GM18508 (cell line): ENCODE measurements around the gene ADSL.
"Not testable (repeated sequence)": the region's sequence is repeated elsewhere in the genome, so short reads cannot be mapped to it uniquely, and the experiment has no call there.

ENCODE experiments used
- ATAC-seq: cut with Tn5 transposase; IDR thresholded peaks from one replicate; pipeline ENCODE4 v1.9.1; 2021; ENCODE audit warnings: moderate number of reproducible peaks; ENCODE audit not compliant: insufficient read depth, unreplicated experiment

ADSL gene

DNA sequence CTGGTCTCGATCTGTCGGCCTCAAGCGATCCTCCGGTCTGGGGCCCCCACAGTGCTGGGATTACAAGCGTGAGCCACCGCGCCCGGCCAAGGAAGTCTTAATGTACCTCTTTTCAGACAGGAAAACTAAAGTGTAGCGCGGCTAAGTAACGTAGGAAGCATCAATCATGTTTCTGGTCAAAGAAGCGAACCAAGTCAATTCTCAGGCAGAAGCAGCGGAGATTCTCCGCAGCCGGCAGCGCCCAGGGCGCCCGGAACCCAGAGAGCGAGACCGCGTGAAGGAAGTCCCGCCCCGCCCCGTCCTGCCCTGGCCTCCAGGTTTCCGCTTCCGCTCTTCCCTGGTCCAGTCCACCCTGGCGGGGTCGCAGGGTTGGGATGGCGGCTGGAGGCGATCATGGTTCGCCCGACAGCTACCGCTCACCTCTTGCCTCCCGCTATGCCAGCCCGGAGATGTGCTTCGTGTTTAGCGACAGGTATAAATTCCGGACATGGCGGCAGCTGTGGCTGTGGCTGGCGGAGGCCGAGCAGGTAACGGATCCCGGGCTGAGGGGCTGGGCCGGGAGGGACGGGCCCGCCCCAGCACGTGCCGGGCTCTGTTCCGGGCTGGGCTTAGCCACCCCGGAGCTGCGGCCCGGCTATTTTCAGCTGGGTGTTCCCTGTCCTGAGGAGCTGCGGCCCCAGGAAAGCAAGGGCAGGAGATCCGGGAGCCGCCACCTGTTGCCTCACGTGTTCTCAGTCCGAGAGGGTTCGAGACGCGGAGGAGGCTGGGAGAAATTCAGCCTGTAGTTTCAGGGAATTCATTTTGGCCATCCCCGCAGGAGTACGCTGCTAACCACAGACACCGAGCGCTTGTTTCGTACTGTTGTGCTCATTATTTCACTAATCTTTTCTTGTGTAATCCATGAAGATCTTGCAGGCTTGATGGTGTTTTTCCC, at the start of gene ADSL:
Gene ADSL, plus strand, starts transcription at position 316 of the 934 bp plus-strand sequence. Its CDS starts 59 bp downstream, at position 375.
- ATAC-seq, result no peak

DNA sequence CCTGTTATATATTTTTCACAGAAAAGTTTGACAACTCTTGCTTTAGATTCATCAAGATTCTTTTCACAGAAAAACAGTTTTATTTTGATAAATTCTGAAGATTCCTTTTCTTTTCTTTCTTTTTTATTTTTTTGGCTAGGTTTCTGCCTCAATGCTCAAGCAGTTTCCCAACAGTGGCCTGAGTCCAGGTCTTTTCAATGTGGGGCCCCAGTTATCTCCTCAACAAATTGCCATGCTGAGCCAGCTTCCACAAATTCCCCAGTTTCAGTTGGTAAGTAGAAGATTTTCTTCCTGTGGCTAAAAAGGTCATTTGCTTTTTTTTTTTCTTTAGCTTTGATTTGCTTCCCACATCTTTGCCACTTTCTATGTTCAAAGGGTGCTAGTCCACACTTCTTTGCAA, 46.0 kb upstream of the ADSL start:
- ATAC-seq, result no peak

DNA sequence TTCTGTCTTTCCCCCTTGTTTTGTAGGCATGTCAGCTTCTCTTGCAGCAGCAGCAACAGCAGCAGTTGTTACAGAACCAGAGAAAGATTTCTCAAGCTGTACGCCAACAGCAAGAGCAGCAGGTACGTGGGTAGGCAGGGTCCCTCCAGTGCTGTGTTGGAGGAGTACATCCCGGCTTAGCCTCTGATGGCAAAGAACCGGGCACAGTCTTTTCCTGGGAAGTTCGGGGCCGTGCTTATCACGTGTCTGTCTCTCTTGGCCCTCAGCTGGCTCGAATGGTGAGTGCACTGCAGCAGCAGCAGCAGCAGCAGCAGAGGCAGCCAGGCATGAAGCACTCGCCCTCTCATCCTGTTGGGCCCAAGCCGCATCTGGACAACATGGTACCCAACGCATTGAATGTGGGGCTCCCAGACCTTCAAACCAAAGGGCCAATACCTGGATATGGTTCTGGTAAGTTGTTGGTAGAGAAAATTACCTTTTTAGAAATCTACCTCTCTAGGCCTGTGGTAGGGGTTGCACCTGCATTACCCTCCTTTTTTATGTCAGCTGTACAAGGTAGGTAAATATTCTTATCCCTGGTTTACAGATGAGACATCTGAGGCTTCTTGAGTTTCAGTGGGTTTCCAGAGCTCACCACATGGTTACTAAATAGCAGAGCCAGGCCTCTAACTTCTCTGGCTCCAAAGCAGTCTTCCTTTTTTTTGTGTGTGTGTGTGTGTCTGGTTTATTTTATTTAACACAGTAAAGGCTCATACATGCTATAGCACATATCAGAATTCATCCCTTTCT, 45.2 kb upstream of the ADSL start:
- ATAC-seq, result no peak

DNA sequence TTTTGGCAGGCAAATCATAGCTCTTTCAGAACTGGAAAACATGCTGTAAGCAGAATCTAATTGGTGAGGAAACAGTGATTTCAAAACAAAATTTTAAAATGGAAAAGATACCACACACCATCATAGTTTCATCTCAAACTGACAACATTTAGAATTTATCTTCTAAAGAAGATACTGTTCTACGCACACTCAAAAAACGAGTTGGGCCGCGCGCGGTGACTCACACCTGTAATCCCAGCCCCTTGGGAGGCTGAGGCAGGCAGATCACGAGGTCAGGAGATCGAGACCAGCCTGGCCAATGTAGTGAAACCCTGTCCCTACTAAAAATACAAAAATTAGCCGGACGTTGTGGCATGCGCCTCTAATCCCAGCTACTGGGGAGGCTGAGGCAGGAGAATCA, 44.2 kb upstream of the ADSL start:
- ATAC-seq, result no peak

DNA sequence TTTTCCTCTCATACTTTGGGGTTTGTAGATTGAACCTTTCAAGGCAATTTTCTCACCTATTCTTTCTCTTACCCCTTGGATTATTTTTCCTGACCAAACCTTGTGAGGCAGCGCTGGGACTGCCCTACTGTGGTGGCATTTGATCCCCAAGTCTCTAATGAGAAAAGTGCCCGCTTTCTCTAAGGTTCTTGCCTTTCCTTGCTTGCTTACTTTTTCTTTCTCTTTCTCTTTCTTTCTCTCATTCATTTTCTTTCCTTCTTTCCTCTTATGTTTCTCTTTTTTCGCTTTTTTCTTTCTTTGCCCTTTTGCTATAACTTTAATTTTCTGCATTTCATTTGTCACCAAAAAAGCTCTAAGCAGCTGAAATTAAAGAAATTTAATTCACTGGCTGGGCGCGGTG, 40.7 kb upstream of the ADSL start:
- ATAC-seq, result no peak

DNA sequence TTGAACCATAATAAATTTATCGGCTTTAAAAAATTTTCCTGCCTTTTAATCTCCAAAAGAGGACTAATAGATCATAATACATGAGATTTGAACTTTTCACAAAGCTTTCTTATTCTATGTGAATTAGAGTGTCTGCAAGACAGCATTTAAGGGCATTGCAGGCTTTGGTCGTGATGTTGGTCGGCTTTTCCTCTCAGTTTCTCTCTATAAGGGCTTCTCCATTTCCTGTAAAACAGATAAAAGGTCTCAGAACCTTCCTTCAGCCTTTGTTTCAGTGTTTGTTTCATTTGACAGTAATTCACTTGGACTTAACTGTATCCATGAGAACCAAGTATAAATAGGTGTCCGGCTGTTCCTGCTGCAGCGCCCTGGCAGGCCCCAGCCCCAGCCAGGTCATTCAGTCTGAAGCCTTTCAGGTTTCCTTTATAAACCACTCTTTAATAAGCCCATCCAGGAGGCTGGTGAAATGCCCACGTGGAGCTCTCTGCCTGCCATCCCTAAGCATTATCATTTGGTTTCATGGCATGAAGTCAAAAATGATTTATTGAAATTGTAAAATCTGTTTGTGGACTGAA, 37.2 kb upstream of the ADSL start:
- ATAC-seq, result no peak

DNA sequence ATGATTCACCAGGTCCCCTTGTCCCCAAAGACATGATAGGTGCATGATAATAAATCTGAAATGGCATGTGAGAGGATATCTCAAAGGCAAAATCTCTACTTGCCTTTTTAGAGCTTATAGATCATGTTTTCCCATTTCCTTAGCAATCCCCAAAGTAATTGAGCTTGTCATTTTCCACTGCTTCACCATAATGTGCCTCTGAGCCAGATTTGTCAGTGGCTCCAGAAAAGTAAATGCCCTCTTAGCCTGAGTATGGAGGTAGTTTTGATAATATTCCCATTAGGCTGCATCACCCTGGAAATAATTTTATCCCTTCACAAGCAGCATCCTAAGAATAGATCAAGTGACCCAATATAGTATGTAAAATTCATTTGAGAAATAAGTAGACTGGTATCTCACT, 36.7 kb upstream of the ADSL start:
- ATAC-seq, result no peak

DNA sequence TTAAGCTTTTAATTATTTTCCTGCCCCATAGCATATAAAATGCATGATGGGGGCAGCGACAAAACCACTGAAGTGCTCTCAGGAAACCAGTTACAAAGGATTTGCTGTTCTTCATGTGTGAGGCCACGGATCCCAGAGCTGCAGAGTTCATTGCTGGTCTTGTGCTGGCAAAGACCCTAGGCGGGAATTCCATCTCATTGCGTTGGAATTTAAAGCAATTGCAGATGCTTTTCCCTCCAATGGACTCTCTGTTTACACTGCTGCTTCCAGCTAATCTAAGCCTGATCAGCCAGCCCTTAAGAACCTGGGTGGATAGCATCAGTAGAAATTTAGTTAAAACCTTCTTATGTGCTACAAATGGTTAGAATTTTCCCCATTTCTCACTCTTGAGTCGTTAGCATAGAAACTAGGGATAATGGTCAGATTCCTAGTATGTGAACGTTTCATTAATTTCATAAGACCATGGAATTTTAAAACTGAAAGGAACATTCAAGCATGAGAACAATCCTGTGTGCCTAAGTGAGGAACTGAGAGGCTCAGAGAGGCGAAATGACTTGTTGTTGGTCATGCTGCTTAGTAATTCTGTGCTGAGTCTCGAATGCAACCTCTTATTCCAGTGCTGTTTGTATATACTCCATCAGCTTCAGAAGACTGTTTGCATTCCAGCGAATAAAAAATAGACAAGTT, 36.1 kb upstream of the ADSL start:
- ATAC-seq, result no peak

DNA sequence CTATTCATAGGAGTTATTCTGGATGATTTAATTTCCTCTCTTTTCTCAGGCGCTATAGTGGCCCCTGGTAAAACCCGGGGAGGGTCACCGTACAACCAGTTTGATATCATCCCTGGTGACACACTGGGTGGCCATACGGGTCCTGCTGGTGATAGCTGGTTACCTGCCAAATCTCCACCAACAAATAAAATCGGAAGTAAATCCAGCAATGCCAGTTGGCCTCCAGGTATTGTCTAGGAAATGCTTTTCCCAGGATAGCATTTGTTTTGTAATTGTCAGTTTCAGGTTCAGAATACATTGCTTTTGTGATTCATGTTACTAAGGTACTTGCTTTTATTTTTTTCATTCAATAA, 35.6 kb upstream of the ADSL start:
- no peak for ATAC-seq

DNA sequence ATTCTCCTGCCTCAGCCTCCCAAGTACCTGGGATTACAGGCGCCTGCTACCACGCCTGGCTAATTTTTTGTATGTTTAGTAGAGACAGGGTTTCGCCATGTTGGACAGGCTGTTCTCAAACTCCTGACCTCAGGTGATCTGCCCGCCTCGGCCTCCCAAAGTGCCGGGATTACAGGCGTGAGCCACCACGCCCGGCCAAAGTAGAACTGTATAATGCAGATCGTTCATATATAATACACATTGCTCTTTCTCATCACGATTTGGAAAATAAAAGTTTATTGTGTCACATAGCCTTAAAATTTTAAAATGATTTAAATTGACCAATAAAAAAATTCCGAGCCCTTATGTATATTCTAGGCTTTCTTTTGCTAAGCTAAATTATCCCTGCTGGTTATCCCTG, 34.7 kb upstream of the ADSL start:
- ATAC-seq, result not testable (repeated sequence)

DNA sequence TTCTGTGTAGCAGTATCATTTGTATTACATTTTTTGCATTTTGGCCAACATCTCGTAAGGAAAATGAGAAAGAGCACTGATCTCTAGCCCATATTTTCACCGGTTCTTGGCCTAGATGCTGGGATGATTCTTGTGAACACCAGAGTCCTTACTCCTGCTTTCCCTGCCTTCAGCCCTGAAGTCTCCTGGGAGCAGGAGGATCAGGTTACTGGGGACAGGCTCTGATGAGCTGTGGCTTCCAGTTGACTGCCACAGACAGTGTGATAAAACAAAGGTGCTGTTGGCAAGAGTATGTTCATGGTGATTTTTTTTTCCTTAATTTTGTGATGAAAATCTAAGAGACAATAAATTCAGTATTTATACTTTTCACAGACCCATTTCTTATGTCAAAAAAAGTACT, 34.2 kb upstream of the ADSL start:
- no peak for ATAC-seq

DNA sequence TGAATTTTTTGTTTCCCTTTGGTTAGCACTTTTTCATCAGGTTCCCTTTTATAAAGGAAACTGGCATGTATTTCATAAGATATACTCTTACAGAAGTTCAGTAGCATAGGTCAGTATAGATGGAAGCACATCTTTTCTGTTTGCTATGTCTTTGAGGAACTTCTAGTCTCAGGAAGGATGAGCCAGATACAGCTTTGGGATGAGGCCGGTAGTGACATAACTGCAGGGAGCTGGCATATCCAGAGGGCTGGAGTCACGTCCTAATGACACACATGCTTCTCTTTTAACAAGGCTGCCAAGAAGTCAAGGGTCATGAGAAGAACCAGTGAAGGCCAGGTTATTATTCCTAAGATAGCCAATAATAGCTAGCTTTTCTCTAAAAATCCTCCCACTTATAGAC, 33.3 kb upstream of the ADSL start:
- ATAC-seq, result no peak

DNA sequence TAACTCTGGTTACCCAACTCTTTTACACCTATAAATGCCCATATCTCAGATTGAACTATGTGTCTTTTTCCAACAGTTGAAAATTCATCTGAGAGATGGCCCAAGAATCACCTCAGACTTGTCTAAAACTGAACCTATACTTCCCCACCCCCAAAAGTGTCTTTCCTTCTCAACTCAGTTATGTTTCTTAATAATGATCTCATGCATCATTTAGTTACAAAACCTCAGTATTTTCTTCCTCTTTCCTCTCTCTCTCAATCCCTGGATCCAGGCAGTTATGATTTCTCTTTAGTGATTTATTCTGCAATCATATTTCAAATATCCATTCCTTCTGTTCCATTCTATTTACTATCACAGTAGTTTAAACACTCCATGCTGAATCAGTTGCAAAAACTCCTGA, 32.3 kb upstream of the ADSL start:
- ATAC-seq, result no peak

DNA sequence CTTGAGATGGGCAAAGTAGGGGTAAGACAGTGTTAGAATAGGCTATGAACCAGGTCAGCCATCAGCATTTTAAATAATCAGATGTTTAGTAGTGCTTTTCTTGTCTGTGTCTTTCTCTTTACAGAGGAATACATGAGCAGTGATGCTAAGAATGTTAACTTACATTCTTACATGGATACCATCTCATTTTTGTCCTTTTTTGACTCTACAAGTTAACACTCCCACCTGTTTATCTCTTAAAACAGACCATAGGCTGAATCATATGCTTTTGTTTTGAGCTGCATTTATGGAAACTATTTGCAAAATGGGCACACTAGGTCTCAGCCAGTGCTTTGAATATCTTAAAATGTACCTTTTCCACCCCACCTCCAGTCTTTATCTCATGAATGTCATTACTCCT, 25.6 kb upstream of the ADSL start:
- no peak for ATAC-seq

DNA sequence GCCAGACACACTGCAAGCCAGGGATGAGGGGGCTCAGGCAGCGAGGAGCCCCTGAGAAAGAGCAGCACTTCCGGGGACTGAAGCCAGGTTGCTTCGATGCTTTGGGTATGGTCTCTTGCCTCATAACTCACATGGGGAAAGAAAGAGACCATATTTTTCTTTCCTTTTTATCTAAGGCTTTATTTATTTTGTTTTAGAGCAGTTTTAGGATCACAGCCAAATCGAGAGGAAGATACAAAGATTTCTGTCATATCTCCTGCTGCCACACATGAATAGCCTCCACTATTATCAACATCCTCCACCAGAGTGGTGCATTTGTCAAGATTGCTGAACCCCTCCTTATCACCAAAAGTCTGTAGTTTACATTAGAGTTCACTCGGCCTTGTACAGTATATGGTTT, 24.3 kb upstream of the ADSL start:
- no peak for ATAC-seq

DNA sequence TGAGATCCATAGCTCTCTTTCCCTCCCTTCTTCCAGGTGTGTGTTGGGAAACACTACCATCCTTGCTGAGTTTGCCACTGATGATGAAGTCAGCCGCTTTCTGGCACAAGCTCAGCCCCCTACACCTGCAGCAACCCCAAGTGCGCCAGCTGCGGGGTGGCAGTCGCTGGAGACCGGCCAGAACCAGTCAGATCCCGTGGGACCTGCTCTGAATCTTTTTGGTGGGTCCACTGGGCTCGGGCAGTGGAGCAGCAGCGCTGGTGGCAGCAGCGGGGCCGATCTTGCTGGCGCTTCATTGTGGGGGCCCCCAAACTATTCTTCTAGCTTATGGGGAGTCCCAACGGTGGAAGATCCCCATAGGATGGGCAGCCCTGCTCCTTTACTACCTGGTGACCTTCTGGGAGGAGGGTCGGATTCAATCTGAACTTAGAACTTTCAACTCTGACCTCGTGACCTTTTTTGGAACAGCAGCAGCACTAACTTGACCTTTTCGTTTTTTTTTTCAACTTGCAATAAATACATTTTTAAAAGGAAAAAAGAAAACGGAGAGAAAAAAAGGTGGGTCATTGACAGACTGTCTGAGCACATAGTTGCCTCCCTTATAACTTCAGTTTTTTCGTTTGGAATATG, 23.4 kb upstream of the ADSL start:
- ATAC-seq, result no peak

DNA sequence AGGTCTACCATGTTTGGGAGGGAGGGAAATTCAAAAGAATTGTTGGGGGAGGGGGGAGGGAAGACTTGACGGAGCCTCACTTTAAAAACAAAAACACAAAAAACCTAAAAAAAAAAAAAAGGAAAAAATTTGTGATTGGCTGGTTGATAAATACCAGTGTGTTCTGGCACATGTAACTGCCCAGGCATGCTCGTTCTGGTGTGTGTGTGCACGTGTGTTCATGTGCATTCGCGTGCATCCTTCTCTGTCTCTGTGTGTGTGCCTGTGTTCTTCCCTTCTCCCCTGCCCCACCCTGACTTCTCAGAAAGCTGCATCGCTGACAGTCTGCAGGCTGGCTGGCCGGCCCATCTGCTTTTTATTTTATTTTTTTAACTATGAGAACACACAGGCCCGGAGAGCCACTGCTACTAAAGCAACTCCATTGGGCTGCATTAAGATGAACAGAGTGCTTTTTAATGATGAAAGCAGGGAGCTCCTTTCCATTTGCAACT, 22.6 kb upstream of the ADSL start:
- ATAC-seq, result no peak

DNA sequence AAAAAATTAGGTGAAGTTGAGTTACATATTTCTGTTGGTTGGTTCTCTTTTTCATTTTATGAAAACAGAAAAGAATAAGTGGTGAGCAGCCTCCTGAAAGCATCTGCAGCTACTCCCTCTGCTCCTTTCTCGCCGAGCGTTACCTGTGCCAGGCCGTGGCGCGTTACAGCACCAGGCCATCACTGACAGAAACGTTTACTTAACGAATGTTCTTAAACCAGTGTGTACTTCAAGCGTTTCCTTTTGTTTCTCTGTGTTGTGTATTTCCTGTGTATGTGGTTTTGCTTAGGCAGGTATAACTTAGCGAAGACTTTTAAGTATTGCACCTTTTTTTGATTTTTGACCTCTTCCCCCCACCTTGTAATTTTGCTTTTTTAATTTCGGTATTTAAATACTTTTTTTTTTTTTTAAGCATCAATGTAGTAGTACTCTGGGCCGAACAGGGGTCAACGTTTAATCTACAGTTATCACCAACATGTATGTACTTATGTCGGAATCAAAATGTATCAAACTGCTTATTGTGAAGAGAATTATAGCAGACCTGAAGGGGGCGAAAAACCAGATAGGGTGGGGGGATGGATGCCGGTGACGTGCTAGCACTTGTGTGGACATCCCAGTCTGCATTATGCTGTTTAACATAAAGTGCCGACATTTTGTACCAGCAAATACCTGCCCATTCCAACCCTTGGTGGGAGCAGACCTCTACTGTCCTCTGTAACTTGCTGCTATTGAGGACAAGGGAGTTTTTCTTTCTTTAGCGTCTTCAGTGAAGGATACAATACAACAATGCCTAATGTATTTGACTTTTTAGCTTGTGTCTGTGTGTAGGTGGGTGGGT, 21.6 kb upstream of the ADSL start:
- no peak for ATAC-seq

DNA sequence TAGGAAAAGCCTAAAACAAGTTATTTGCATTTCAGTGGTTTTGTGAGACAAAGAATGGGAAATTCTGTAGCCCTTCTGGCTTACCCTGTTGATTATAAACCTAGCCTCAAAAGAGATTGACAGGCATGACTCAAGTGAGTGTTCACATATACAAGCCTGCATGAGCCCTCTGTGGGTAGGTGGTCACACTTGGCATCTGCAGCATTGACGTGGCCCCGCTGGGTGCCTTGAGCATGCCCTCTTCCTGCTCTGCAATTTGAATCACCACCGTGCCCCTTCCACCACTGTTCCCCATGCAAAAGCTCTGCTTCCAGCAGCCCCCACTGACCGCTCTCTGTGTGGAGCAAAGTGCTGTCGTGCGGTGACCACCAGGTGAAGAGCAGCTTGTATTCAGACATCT, 21.0 kb upstream of the ADSL start:
- no peak for ATAC-seq
